PC-9 (cell line): ENCODE results near the gene MSANTD1. TPM values are rescaled to one million over a fixed set of nuclear protein-coding genes. Genes with fewer than 3 reads are reported as not detected.
"Not testable (repeated sequence)": the region's sequence is repeated elsewhere in the genome, so short reads cannot be mapped to it uniquely, and the experiment has no call there.

Experiments
- BruUV-seq: library from RNA; stranded (reverse); fragments of 400-500 nt; replicated peaks from 2 replicates; lab custom pipeline; 2021; lab: Mats Ljungman, UMichigan
- CTCF ChIA-PET: fragments of 300-600 bp; sonication (Branson Sonifier 250); formaldehyde crosslinking; loops from one replicate; lab custom pipeline; 2022; ENCODE audit warnings: antibody characterized with exemption; lab: Charles Lee
- POLR2A ChIA-PET: fragments of 300-600 bp; sonication (Branson Sonifier 250); formaldehyde crosslinking; loops from one replicate; lab custom pipeline; 2022; ENCODE audit warnings: antibody characterized with exemption; ENCODE audit not compliant: unreplicated experiment; lab: Charles Lee
- DNase-seq, 2 experiments: peaks; one replicate each; pipeline versions ENCODE4 v3.0.0 to v3.0.0-alpha.2; 2015 to 2022; ENCODE audit warnings: mixed read lengths in 1 of 2
- H2AFZ ChIP-seq: fragments of 200-600 bp; sonication (generic); 2 replicates; pipeline ENCODE4 v1.8.1; 2017; ENCODE audit warnings: antibody characterized with exemption
- H3F3A ChIP-seq: fragments of 200-600 bp; sonication (generic); 2 replicates; pipeline ENCODE4 v1.8.1; 2017; ENCODE audit warnings: antibody characterized with exemption, mild to moderate bottlenecking, low read depth; ENCODE audit not compliant: insufficient read depth
- H3K27ac ChIP-seq: fragments of 200-600 bp; sonication (generic); 2 replicates; pipeline ENCODE4 v1.6.1; 2016; ENCODE audit warnings: mixed run types
- H3K27me3 ChIP-seq: fragments of 200-600 bp; sonication (generic); 2 replicates; pipeline ENCODE4 v1.6.1; 2016; ENCODE audit warnings: low read depth, mixed run types; ENCODE audit not compliant: insufficient read depth
- H3K36me3 ChIP-seq: fragments of 200-600 bp; sonication (generic); 2 replicates; pipeline ENCODE4 v1.6.1; 2016; ENCODE audit warnings: low read depth, mixed run types
- H3K4me1 ChIP-seq: fragments of 200-600 bp; sonication (generic); replicated peaks from 2 replicates; pipeline ENCODE4 v1.6.1; 2016; ENCODE audit warnings: mixed run types; ENCODE audit not compliant: insufficient read depth
- H3K4me2 ChIP-seq: fragments of 200-600 bp; sonication (generic); 2 replicates; pipeline ENCODE4 v1.6.1; 2017; ENCODE audit warnings: mixed run types
- H3K4me3 ChIP-seq: fragments of 200-600 bp; sonication (generic); 2 replicates; pipeline ENCODE4 v1.6.1; 2016; ENCODE audit warnings: mixed run types
- H3K79me2 ChIP-seq: fragments of 200-600 bp; sonication (generic); 2 replicates; pipeline ENCODE4 v1.6.1; 2017; ENCODE audit warnings: low read depth, mixed run types
- H3K9me2 ChIP-seq: fragments of 200-600 bp; sonication (generic); 2 replicates; pipeline ENCODE4 v1.8.1; 2017; ENCODE audit warnings: mild to moderate bottlenecking; ENCODE audit not compliant: insufficient read depth
- H3K9me3 ChIP-seq: fragments of 200-600 bp; sonication (generic); 2 replicates; pipeline ENCODE4 v1.8.1; 2016; ENCODE audit warnings: low read depth; ENCODE audit not compliant: insufficient read depth
- H4K20me1 ChIP-seq: fragments of 200-600 bp; sonication (generic); 2 replicates; pipeline ENCODE4 v1.8.1; 2017; ENCODE audit not compliant: insufficient read depth
- EZH2 ChIP-seq: fragments of 200-600 bp; sonication (generic); IDR thresholded peaks from 2 replicates; pipeline ENCODE4 v1.8.0; 2017; ENCODE audit warnings: antibody characterized with exemption, low read depth
- intact Hi-C: fragments of 100-400 bp; cut with micrococcal nuclease; formaldehyde crosslinking; loops from one replicate; pipeline ENCODE4 v1.10.0; 2022; ENCODE audit not compliant: unreplicated experiment
- total RNA-seq: library from RNA; stranded (reverse); gene quantifications from 2 replicates; pipeline ENCODE4 v1.2.3, GENCODE V29; 2021
- TF ChIP-seq, protein P1 (sequence below): fragments of 200-600 bp; sonication (generic); conservative IDR thresholded peaks from 2 replicates; pipeline ENCODE4 v1.6.1; 2017; ENCODE audit warnings: mixed run types, antibody characterized with exemption, mild to moderate bottlenecking, moderate library complexity

The MSANTD1 gene
- total RNA-seq, 1 experiment from 2014 or later, result 3.1 TPM

DNA sequence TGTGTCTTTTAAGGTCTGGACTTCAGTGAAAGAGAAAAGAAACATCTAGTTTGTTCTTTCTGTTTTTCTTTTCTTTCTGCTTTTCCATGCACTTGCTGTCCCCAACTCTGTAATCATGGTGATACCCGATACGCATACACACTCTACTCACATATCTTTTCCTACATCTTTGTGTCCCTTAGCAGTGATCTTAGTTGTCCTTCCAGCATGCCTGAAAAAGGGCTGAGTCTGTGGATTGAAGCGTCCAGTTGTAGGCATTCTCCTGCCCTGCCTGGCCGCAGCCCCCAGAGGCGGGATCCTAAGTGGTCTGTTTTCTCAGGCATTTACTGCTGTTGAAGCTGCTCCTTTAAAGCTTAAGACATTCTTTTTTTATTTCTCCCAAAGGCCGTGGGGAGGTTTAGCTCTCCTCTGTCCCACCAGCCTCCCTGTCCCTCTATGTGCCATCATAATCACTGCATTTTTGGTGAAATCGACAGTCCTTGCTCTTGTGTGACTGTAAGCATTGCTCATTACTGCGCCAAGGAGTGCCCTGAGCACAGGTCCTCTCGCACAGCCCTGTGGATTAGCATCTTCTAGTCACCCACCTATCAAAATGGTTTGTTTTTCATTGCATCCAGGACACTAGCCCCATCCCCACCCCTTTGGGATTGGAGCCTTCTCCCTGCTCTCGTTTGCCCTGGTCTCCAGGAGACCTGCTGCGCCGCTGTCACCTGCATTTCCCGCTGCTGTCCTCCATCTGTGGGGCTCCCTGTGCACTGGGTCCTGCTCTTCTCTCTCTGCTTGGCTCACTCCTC lies 48.3 kb downstream of the MSANTD1 start:
- no peak for TF ChIP-seq EZH2
- TF ChIP-seq, protein P1, sequence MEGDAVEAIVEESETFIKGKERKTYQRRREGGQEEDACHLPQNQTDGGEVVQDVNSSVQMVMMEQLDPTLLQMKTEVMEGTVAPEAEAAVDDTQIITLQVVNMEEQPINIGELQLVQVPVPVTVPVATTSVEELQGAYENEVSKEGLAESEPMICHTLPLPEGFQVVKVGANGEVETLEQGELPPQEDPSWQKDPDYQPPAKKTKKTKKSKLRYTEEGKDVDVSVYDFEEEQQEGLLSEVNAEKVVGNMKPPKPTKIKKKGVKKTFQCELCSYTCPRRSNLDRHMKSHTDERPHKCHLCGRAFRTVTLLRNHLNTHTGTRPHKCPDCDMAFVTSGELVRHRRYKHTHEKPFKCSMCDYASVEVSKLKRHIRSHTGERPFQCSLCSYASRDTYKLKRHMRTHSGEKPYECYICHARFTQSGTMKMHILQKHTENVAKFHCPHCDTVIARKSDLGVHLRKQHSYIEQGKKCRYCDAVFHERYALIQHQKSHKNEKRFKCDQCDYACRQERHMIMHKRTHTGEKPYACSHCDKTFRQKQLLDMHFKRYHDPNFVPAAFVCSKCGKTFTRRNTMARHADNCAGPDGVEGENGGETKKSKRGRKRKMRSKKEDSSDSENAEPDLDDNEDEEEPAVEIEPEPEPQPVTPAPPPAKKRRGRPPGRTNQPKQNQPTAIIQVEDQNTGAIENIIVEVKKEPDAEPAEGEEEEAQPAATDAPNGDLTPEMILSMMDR, result no peak
- POLR2A ChIA-PET, result no interaction called here

DNA sequence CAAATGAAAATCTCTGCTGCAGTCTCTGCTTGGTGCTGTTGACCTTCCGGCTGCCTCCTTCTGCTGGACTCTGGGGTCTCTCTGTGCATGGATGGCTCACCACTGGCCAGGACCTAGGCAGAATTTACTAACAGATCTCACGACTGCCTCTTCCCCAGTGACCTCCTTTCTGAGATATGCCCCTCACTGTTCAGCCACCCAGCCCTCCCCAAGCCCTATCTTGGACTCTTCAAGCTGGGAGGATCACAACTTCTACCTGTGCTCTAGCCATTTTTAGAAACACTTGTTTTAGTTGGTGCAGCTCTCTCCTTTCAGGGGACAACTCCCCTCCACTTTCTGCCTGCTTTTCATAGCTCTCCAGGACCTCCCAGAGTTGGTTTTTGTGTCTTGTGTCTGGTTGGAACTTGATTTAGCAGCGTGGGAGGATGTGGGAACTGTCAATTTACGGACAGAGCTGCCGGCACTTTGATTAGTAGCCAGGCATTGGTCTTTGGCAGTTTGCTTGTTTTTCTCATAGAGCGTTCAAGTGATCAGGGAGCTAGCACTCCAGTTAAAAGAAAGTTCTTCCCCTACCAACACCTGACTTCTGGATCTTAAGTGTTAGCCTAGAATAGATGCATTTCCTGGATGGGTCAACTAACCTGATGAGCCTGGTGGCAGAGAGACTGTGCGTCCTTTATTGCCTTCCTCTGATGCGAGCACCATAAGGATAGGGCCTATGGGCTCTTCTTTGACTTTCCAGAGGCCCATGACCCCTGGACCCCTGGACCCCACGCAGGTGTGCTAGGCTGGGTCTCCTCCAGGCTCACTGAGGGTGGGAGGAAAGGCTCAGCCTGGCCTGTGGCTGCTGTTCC lies 50.4 kb downstream of the MSANTD1 start:
- no peaks in the 10 kb centered on the region for H4K20me1 ChIP-seq
- TF ChIP-seq, protein P1, result no peak
- TF ChIP-seq EZH2, result no peak
- no peak overlapping the region for H3K4me3 ChIP-seq
- H3K4me1 ChIP-seq, result no peaks in the 10 kb centered on the region
- DNase-seq, result no peak
- intact Hi-C loops, result loop anchor here (10.0 kb wide), 1 partner anchor 185 kb away; no protein-coding TSS in a partner anchor
- H3F3A ChIP-seq, result no peaks in the 10 kb centered on the region
- H3K9me3 ChIP-seq, result no peaks in the 10 kb centered on the region
- H3K4me2 ChIP-seq, result no peak overlapping the region
- no peaks in the 10 kb centered on the region for H3K36me3 ChIP-seq
- no peaks in the 10 kb centered on the region for H3K9me2 ChIP-seq
- no peak overlapping the region for H2AFZ ChIP-seq
- POLR2A ChIA-PET, result no interaction called here
- CTCF ChIA-PET, result no interaction called here
- no peak overlapping the region for H3K27ac ChIP-seq
- H3K27me3 ChIP-seq, result no peaks in the 10 kb centered on the region
- no TSS peak for BruUV-seq
- no peaks in the 10 kb centered on the region for H3K79me2 ChIP-seq

More for the DNA sequence above, 48.3 kb downstream of the MSANTD1 start:
- BruUV-seq, result no TSS peak
- Histone ChIP-seq H3F3A (no peaks in the 10 kb centered on the region), H3K4me1 (no peaks in the 10 kb centered on the region), H2AFZ (no peak overlapping the region), H3K4me3 (no peak overlapping the region), H3K79me2 (no peaks in the 10 kb centered on the region), H3K9me3 (no peaks in the 10 kb centered on the region), H3K4me2 (no peak overlapping the region), H3K9me2 (no peaks in the 10 kb centered on the region), H4K20me1 (no peaks in the 10 kb centered on the region), H3K27ac (no peak overlapping the region), H3K36me3 (no peaks in the 10 kb centered on the region), H3K27me3 (no peaks in the 10 kb centered on the region)
- CTCF ChIA-PET, result no interaction called here
- DNase-seq, result no peak
- intact Hi-C loops, result loop anchor here (10.0 kb wide), 1 partner anchor 188 kb away; no protein-coding TSS in a partner anchor

DNA sequence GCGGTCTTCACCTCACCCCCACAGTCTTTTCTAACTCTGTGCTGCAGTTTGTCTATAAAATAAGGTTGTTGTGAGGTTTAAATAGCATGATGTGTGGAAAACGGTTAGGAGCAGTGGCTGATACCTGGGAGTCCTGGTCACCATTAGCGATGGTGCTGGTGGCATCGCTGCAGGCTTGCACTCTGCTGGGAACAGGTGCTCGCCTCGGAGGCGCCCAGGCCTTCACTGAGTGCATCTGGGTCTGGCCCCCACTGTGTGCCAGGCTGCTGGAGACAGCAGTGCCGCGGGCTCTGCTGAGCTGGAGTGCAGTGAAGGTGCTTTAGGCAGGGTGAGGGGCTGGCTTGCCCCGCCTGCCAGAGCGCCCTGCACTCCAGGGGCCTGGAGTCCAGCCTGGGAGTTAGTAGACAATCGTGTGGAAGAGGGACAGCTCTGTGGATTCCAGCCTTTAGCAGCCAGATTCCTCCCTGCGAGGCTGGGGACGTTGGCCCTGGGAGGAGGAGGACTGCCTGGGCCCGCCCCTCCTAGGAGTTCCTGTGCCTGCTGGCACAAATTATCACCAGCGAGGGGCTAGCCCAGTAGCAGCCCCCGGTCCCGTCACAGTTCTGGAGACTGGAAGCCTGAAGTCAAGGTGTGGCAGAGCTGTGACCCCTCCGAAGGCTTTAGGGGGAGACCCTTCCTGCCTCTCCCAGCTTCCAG lies 51.2 kb downstream of the MSANTD1 start:
- ChIA-PET POLR2A (no interaction called here), CTCF (no interaction called here)
- H3K9me2 ChIP-seq, result no peaks in the 10 kb centered on the region
- intact Hi-C loops, result loop anchor here (10.0 kb wide), 1 partner anchor 185 kb away; no protein-coding TSS in a partner anchor
- H3K36me3 ChIP-seq, result no peaks in the 10 kb centered on the region
- TF ChIP-seq, protein P1, result no peak
- TF ChIP-seq EZH2, result no peak
- no peak for DNase-seq
- no peaks in the 10 kb centered on the region for H4K20me1 ChIP-seq
- no peaks in the 10 kb centered on the region for H3K4me1 ChIP-seq
- BruUV-seq, result no TSS peak
- H3K4me2 ChIP-seq, result no peak overlapping the region
- no peaks in the 10 kb centered on the region for H3F3A ChIP-seq
- no peaks in the 10 kb centered on the region for H3K27me3 ChIP-seq
- H2AFZ ChIP-seq, result no peak overlapping the region
- no peak overlapping the region for H3K27ac ChIP-seq
- H3K4me3 ChIP-seq, result no peak overlapping the region
- no peaks in the 10 kb centered on the region for H3K9me3 ChIP-seq
- H3K79me2 ChIP-seq, result no peaks in the 10 kb centered on the region

DNA sequence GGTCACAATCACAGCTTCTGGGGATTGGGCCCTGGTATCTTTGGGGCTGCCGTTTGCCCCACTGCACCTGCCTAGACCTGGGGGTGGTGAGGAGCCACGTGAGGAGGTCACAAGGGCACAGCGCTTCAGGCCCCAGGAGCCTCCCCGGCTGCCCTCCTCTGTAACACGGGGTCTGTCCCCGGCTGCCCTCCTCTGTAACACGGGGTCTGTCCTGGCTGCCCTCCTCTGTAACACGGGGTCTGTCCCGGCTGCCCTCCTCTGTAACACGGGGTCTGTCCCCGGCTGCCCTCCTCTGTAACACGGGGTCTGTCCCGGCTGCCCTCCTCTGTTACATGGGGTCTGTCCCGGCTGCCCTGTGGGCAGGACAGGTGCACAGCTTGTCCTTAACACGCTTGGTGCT lies 51.9 kb downstream of the MSANTD1 start:
- H4K20me1 ChIP-seq, H3K4me3 ChIP-seq, H3K9me2 ChIP-seq, H3K27me3 ChIP-seq, H3K36me3 ChIP-seq, H3K4me2 ChIP-seq, BruUV-seq, H3F3A ChIP-seq, DNase-seq, H3K9me3 ChIP-seq, CTCF ChIA-PET, H2AFZ ChIP-seq, POLR2A ChIA-PET, intact Hi-C loops, H3K4me1 ChIP-seq, H3K79me2 ChIP-seq, H3K27ac ChIP-seq: not testable (repeated sequence)
